AG09319 (cell line): ENCODE results near the gene TST.

Experiments used
- DNase-seq: peaks from one replicate; pipeline ENCODE4 v3.0.0-alpha.2; 2010; ENCODE audit warnings: low read depth; ENCODE audit errors: extremely low read depth
- TF ChIP-seq, protein P1 (sequence below): IDR thresholded peaks from 2 replicates; pipeline ENCODE4 v1.5.1; 2011; ENCODE audit warnings: low read depth, mild to moderate bottlenecking, inconsistent platforms, low read length, moderate library complexity

The TST gene

DNA sequence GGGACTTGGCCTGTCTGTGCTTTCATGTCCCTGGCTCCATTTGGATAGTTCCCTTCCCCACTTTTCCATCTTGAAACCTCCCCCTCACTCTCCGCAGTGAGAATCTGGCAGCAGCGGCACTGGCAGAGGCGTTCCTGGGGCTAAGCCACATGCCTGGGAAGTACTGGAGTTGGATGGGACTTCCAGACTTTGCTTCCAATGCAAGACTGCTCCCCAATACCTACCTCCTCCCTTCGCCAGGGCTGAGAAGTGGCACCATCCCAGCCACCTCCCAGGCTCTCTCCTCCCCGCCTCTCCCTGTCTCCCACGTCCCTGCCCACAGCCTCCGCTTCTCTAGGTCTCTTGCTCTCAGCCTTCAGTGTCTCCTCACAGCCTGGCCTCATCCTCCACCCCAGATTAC is 16.6 kb downstream of the TST start:
- DNase-seq: no peak
- TF ChIP-seq, protein P1, sequence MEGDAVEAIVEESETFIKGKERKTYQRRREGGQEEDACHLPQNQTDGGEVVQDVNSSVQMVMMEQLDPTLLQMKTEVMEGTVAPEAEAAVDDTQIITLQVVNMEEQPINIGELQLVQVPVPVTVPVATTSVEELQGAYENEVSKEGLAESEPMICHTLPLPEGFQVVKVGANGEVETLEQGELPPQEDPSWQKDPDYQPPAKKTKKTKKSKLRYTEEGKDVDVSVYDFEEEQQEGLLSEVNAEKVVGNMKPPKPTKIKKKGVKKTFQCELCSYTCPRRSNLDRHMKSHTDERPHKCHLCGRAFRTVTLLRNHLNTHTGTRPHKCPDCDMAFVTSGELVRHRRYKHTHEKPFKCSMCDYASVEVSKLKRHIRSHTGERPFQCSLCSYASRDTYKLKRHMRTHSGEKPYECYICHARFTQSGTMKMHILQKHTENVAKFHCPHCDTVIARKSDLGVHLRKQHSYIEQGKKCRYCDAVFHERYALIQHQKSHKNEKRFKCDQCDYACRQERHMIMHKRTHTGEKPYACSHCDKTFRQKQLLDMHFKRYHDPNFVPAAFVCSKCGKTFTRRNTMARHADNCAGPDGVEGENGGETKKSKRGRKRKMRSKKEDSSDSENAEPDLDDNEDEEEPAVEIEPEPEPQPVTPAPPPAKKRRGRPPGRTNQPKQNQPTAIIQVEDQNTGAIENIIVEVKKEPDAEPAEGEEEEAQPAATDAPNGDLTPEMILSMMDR: no peak

DNA sequence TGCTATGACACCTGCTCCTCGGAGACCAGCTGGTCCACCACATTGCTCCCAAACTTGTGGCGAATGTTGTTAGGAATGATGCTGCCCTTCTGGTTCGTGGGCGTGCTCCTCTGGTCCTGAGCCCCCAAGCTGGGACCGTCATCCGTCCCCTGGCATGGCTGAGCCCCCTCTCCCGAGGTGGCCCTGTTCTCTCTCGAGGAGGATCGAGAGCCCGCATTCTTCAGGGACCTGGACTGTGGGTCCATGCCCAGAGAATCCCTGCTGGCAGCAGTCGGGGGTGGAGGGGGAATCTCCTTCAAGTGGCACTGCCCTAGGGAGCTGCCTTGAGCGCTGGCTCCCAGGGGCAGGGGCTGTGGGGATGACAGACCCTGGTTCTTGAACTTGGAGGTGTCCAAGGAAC is 17.4 kb downstream of the TST start:
- no peak for DNase-seq
- TF ChIP-seq, protein P1: no peak

DNA sequence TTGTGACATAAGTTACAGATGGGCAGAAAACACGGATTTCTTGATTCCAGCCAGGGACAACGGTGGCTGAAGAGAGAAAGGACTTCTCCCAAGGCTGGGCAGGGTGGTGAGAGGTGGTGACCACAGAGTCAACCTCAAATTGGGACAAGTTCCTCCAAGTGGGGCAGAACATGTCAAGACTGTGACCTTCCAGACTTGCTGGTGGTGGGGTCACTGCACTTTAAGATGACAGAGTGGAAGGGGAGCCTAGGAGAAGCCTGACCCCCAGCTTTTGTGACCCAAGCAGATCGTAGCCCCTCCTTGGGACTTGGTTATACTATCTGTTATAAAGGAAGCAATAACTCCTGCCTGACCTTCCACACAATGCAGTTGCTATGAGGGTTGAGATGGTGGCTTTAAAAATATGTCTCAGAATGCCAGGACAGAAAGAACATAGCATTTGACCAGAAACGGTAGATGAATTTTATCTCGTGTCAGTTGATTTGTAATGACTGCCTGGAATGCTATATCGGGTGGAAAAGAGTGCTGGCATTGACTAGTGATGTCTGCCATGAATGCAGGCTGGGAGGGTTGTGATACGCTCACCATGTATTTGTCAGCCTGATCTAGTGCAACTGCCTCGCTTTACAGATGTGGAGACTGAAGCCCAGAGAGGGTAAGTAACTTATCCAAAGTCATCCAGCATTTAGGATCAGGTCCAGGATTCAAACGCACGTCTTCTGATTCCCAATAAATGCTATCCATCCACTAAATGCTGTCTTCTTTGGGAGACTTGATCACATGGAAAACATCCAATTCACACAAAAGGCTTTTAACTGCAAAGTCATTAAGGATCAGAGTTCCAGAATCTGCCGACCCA is 18.3 kb downstream of the TST start:
- TF ChIP-seq, protein P1: no peak
- DNase-seq: no peak

- TF ChIP-seq, protein P1: no peak
- DNase-seq: no peak
These were observed 19.8 kb downstream of the TST start for GRCh38 chr22:36999463-36999862.

GRCh38 chr22:36998620-36999351 is 20.5 kb downstream of the TST start:
- TF ChIP-seq, protein P1: no peak
- DNase-seq: no peak

DNA sequence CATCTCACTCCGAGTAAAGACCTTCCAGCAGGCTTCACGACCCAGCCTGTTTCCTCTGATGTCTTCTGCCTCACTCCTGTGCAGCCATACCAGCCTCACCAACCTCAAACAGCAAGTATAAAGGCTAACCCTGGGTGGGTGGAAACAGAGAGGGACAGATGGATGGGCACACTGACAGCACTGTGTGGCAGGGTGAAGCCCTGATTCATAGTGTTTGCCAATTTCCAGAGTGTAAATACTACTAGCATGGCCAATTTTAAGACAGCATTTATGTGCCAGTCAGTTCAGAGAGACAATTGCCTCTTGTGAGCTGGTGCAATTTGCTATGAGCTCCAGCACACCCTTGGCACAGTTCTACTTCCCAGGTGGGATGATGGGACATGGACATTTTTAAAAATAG is 21.5 kb downstream of the TST start:
- DNase-seq: no peak
- TF ChIP-seq, protein P1: no peak

- TF ChIP-seq, protein P1: no peak
- DNase-seq: no peak
These were observed 28.0 kb downstream of the TST start for GRCh38 chr22:36991206-36991605.
